GM13977 (cell line): Measurements from ENCODE around the gene ZCCHC14.

Experiments used
- DNase-seq: peaks from one replicate; pipeline ENCODE4 v3.0.0; 2012; ENCODE audit warnings: low spot score
- in situ Hi-C: fragments of 300-500 bp; cut with MboI; formaldehyde crosslinking; loops from one replicate; pipeline ENCODE4 v1.12.0; 2022; ENCODE audit warnings: low sequenced_read_pairs, low pct_unique_long_range_greater_than_20kb, mixed read lengths, inconsistent platforms; ENCODE audit not compliant: unreplicated experiment
- TF ChIP-seq, protein P1 (sequence below): IDR thresholded peaks from 2 replicates; pipeline ENCODE4 v1.5.1; 2012; ENCODE audit warnings: mild to moderate bottlenecking, control low read depth; ENCODE audit not compliant: insufficient read depth; ENCODE audit errors: extremely low read depth, missing control alignments

The ZCCHC14 gene

DNA sequence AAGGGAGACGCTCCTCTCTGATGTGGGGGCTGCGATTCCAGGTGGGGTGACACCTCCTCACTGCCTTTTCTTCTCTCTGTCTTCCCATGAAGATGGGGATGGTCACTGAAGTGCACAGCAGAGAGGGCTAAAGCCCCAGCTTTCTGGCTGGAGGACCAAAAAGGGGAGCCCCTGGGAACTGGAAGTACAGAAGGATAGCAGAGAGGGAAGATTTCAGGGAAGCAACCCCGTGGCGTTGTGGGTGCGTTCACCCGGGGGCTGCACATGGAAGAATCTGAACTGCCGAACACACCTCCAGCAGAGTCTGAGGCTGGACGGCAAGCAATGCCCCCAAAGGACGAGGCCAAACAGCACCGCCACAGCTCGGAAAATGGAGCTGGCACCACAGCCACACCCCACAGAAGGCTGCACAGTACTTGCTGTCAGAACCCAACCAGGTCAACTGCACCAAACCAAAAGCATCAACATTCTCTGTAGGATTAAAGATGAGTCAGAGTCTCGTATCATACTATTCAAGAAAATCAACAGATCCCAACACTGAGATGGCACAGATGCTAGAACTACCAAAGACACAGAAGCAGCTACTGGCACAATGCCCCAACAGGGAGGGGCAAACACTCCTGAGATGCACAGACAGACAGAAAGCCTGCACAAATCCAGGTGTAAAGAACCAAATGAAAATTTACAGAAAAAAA is 50.8 kb downstream of the ZCCHC14 start:
- DNase-seq: no peak
- TF ChIP-seq, protein P1, sequence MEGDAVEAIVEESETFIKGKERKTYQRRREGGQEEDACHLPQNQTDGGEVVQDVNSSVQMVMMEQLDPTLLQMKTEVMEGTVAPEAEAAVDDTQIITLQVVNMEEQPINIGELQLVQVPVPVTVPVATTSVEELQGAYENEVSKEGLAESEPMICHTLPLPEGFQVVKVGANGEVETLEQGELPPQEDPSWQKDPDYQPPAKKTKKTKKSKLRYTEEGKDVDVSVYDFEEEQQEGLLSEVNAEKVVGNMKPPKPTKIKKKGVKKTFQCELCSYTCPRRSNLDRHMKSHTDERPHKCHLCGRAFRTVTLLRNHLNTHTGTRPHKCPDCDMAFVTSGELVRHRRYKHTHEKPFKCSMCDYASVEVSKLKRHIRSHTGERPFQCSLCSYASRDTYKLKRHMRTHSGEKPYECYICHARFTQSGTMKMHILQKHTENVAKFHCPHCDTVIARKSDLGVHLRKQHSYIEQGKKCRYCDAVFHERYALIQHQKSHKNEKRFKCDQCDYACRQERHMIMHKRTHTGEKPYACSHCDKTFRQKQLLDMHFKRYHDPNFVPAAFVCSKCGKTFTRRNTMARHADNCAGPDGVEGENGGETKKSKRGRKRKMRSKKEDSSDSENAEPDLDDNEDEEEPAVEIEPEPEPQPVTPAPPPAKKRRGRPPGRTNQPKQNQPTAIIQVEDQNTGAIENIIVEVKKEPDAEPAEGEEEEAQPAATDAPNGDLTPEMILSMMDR: no peak
- in situ Hi-C loops: no loop called here

DNA sequence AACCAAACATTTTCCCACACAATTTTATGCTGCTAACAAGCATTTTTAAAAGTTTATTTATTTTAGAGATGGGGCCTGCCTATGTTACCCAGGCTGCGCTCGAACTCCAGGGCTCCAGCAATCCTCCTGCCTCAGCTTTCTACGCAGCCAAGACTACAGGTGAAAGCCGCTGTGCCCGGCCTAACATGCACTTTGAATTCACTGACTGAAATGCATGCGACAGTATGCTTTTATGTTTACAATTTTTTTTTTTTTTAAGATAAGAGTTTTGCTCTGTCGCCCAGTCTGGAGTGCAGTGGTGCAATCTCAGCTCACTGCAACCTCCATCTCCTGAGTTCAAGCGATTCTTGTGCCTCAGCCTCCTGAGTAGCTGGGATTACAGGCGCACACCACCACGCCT is 52.9 kb downstream of the ZCCHC14 start:
- in situ Hi-C loops: no loop called here
- TF ChIP-seq, protein P1: no peak
- no peak for DNase-seq

DNA sequence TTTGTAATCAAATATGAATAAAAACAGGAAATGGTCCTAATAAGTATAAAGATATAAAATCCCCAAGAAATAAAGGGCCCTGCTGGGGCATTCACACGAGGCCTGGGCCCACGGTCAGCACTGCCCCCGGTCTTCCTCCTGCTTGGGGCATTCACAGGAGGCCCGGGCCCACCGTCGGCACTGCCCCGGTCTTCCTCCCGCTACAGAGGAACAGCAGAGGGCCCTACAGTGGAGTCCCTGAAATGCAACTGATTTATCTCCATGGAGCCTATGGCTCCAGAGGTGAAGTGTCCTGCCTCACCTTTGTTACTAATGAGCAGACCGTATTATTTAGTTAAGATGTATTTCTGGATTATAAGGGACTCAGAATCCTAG is 54.2 kb downstream of the ZCCHC14 start:
- in situ Hi-C loops: no loop called here
- TF ChIP-seq, protein P1: no peak
- DNase-seq: no peak

DNA sequence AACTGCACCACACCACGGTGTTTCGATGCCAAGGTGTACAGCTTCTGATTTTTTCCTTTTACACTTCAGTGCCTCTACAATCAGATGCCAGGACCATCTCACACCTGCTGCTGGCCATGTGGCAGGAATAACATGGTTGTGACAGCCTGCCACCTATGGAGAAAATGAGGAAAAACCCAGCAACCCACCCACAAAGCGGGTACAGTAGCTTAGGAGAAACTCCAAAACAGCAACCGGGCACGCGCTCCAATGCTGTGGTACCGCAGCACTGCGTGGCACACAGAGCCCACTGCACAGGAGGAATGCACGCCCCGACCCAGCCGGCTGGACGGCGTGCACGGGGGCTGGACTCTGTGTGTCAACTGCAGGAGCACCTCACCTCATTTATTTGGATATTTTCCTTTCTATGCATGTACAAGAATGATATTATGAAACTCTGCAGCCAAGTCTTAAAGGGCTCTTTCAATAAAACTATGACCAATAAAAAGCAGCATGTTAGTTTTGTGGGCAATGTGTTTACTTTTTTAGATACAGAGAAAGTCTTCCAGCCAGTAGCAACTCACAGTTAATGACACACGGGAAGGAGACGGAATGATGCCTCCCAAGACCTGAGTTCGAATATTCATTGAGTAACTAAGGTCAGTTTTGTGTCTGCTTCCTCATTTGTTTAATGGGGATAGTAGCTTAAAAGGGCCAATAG is 54.8 kb downstream of the ZCCHC14 start:
- TF ChIP-seq, protein P1: no peak
- in situ Hi-C loops: no loop called here
- DNase-seq: no peak

DNA sequence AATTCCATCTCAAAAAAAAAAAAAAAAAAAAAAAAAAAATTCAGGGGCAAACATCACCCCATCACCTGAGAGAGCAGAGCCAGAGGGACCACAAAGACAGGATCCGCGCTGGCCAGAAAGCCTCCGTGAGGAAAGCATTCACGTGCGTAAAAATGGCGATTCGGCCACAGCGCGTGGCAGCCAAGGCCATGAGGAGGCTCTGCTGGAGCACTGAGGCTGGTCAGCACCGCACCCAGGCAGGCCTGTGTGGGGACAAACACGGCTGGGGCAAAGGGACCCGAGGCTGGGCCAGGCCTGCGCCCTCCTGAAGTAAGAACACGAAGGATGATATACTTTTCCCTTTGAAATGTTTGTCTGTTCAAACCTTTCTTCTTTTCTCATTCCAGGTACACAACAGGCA is 55.5 kb downstream of the ZCCHC14 start:
- DNase-seq: no peak
- TF ChIP-seq, protein P1: no peak

DNA sequence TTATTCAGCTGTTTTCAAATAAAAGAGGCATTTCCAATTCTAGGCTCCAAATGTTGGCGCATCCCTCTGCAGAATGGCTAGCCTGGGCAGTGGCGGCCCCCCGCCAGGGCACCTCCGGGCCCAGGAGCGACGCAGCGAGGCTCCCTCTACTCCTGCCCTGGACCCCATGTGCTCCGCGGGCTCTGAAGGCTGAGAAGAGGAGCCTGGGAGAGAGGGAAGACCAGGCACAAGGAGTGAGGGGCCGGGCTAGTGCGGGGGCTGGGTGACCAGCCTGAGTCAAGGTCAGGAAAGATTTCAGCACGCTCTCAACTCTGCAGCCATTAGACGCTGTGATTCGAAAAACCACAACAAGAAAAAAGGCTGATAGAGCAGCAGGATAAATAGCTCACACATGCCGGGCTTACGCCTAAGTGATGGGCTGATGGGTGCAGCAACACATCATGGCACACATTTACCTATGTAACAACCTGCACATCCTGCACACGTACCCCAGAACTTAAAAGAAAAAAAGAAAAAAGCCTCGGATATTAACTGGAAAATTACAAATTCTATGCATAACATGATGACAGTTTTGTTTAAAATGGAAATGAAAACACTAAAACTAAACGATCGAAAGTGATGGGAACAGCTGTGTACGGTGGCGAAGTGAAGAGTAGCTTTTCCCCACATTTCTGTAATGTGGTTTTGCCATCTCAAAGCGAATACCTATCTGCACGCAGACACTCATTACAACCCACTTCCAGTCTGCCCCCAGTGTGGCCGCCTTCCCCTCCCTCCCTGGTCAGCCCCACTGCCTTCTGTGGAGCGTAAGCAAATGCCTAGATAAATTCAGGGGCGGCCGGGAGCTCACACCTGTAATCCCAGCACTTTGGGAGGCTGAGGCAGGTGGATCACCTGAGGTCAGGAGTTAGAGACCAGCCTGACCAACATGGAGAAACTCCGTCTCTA is 56.3 kb downstream of the ZCCHC14 start:
- in situ Hi-C loops: no loop called here
- no peak for DNase-seq
- TF ChIP-seq, protein P1: no peak

More for the DNA sequence above, 55.5 kb downstream of the ZCCHC14 start:
- in situ Hi-C loops: no loop called here
